K562 (cell line): Measurements from ENCODE around the gene TMEM200B. TPM values are rescaled to one million over a fixed set of nuclear protein-coding genes. Genes with fewer than 3 reads are reported as not detected.
A peak's percentile ranks its signal among the peaks of the same experiment; 100 is the strongest.

Source experiments
- COPS2 ChIP-seq: fragments of 450-650 bp; conservative IDR thresholded peaks from 2 replicates; pipeline ENCODE4 v1.6.1; 2016; ENCODE audit warnings: mild to moderate bottlenecking, moderate library complexity
- HNRNPUL1 ChIP-seq: fragments of 200-400 bp; formaldehyde crosslinking; IDR thresholded peaks from 2 replicates; pipeline ENCODE4 v1.6.1; 2017; ENCODE audit warnings: low read length
- KLF6 ChIP-seq: fragments of 250-450 bp; sonication (Bioruptor Pico); IDR thresholded peaks from 2 replicates; pipeline ENCODE4 v1.4.0; 2020; ENCODE audit warnings: mild to moderate bottlenecking, moderate library complexity, borderline replicate concordance
- MCM7 ChIP-seq, 2 experiments: fragments of 450-650 bp; IDR thresholded peaks; 2 replicates each; pipeline ENCODE4 v1.6.1; 2016 to 2018
- MED1 ChIP-seq: sonication (generic); formaldehyde crosslinking; IDR thresholded peaks from 2 replicates; pipeline ENCODE4 v1.8.1; 2023; ENCODE audit warnings: missing genetic modification reagents, borderline replicate concordance
- MYBL2 ChIP-seq, 2 experiments: fragments of 450-650 bp in 1 of 2; sonication (generic) in 1 of 2; formaldehyde crosslinking in 1 of 2; IDR thresholded peaks; 2 replicates each; pipeline versions ENCODE4 v1.6.1 to v1.8.1; 2017 to 2022; ENCODE audit warnings: borderline replicate concordance in 1 of 2, inconsistent platforms in 1 of 2, low read depth in 1 of 2, mild to moderate bottlenecking in 1 of 2, missing genetic modification reagents in 1 of 2, moderate library complexity in 1 of 2
- RBFOX2 ChIP-seq: fragments of 200-400 bp; formaldehyde crosslinking; IDR thresholded peaks from 2 replicates; pipeline ENCODE4 v1.6.1; 2017; ENCODE audit warnings: low read depth, mild to moderate bottlenecking, low read length, moderate library complexity
- RBM17 ChIP-seq: fragments of 200-400 bp; formaldehyde crosslinking; IDR thresholded peaks from 2 replicates; pipeline ENCODE4 v1.6.1; 2017; ENCODE audit warnings: low read depth, mild to moderate bottlenecking, low read length, borderline replicate concordance
- RREB1 ChIP-seq: fragments of 250-450 bp; sonication (Bioruptor Pico); IDR thresholded peaks from 2 replicates; pipeline ENCODE4 v1.4.0; 2020
- STAT5A ChIP-seq: IDR thresholded peaks from 2 replicates; pipeline ENCODE4 v1.6.1; 2012; ENCODE audit warnings: low read length, inconsistent platforms, borderline replicate concordance
- ZEB2 ChIP-seq: fragments of 450-650 bp; IDR thresholded peaks from 2 replicates; pipeline ENCODE4 v1.6.1; 2016
- ZNF239 ChIP-seq: fragments of 250-450 bp; sonication (Bioruptor Pico); IDR thresholded peaks from 2 replicates; pipeline ENCODE4 v1.4.0; 2020; ENCODE audit warnings: mild to moderate bottlenecking
- ZNF318 ChIP-seq, 2 experiments: fragments of 450-650 bp; IDR thresholded peaks; 2 replicates each; pipeline ENCODE4 v1.6.1; 2016; ENCODE audit warnings: mild to moderate bottlenecking in 2 of 2, borderline replicate concordance in 1 of 2, low read depth in 1 of 2, moderate library complexity in 1 of 2
- ZNF717 ChIP-seq: fragments of 250-450 bp; sonication (Bioruptor Pico); IDR thresholded peaks from 2 replicates; pipeline ENCODE4 v1.5.0; 2021
- polyA plus RNA-seq, 8 experiments: library from polyadenylated mRNA; depleted of rRNA in 4 of 8; stranded (reverse) in 5 of 8; unstranded in 3 of 8; fragments of >200 nt; fragmentation: Nextera tagmentation in 2 of 8; fragmentation: Illumina TruSeq in 1 of 8; extraction: Ambion mirVana in 2 of 8; extraction: Trizol in 1 of 8; gene quantifications; 2 replicates each; pipeline versions ENCODE4 v1.2.1 to v1.2.3, GENCODE V29; 2011 to 2014; ENCODE audit warnings: inconsistent platforms in 1 of 8, missing spikeins in 1 of 8
- total RNA-seq, 7 experiments: library from RNA; depleted of rRNA in 6 of 7; stranded (reverse); fragments of >200 nt in 6 of 7; fragmentation: Illumina TruSeq in 2 of 7; extraction: Trizol in 2 of 7; gene quantifications; 2 replicates each; pipeline versions ENCODE4 v1.2.1 to v1.2.3, GENCODE V29; 2011 to 2021; ENCODE audit warnings: low replicate concordance in 1 of 7

Gene TMEM200B
- total and polyA plus RNA-seq, 9 of the 15 experiments (the other 6 are each of a cell fraction or from before 2014, with no cell fraction given) = 0.04 to 0.35 (median 0.10) TPM; not detected in 1

- TF ChIP-seq ZNF318 (IDR thresholded peaks at IDR 0.05; ENCODE audit: borderline replicate concordance in 1 of 2, low read depth in 1 of 2) = no peak
- TF ChIP-seq ZNF239 (CRISPR knock-in tag) = no peak
- no peak for TF ChIP-seq MED1 (CRISPR knock-in tag)
- TF ChIP-seq MYBL2 (IDR thresholded peaks at IDR 0.05; ENCODE audit: low read depth) = no peak
- no peak for TF ChIP-seq MYBL2 (CRISPR knock-in tag; IDR thresholded peaks at IDR 0.05; ENCODE audit: borderline replicate concordance)
- TF ChIP-seq MCM7 (IDR thresholded peaks at IDR 0.05) = no peak
- TF ChIP-seq RREB1 (CRISPR knock-in tag) = no peak
- no peak for TF ChIP-seq RBM17
- TF ChIP-seq ZNF717 (CRISPR knock-in tag) = no peak
- TF ChIP-seq STAT5A = no peak
- TF ChIP-seq KLF6 (CRISPR knock-in tag) = no peak
- peak; percentile 77 for TF ChIP-seq RBFOX2
- TF ChIP-seq HNRNPUL1 = no peak
- no peak for TF ChIP-seq COPS2
- no peak for TF ChIP-seq ZEB2
Measured at GRCh38 chr1:29124366-29125236, 898 bp upstream of the TMEM200B start (continued).
